MCF 10A (cell line): ENCODE data around the gene KISS1. TPM values are rescaled to one million over a fixed set of nuclear protein-coding genes. Genes with fewer than 3 reads are reported as not detected.

ENCODE experiments used
- BruUV-seq: library from RNA; stranded (reverse); fragments of 400-500 nt; replicated peaks from 2 replicates; lab custom pipeline; 2021; lab: Mats Ljungman, UMichigan
- CTCF ChIA-PET: fragments of 300-600 bp; sonication (Branson Sonifier 250); formaldehyde crosslinking; extraction: SDS; loops from one replicate; lab custom pipeline; 2021; ENCODE audit warnings: antibody characterized with exemption, inconsistent platforms; lab: Yijun Ruan, JAX
- POLR2A ChIA-PET: fragments of 300-600, 350-650 bp; sonication (Branson Sonifier 250); formaldehyde crosslinking; extraction: SDS; loops from one replicate; lab custom pipeline; 2020; ENCODE audit warnings: antibody characterized with exemption, inconsistent platforms; lab: Yijun Ruan, JAX
- DNase-seq: peaks from one replicate; pipeline ENCODE4 v3.0.0-alpha.2; 2018; ENCODE audit not compliant: unreplicated experiment
- H3K27ac Mint-ChIP-seq: one replicate; pipeline ENCODE4 v1.8.0; 2022; ENCODE audit warnings: mild to moderate bottlenecking, low read depth, mixed read lengths; ENCODE audit not compliant: unreplicated experiment
- H3K27me3 Mint-ChIP-seq: one replicate; pipeline ENCODE4 v1.8.0; 2022; ENCODE audit warnings: mixed read lengths; ENCODE audit not compliant: insufficient read depth, unreplicated experiment
- H3K36me3 Mint-ChIP-seq: one replicate; pipeline ENCODE4 v1.8.0; 2022; ENCODE audit warnings: mild to moderate bottlenecking, moderate library complexity, mixed read lengths; ENCODE audit not compliant: insufficient read depth, unreplicated experiment
- H3K4me1 Mint-ChIP-seq: one replicate; pipeline ENCODE4 v1.8.0; 2022; ENCODE audit warnings: mixed read lengths; ENCODE audit not compliant: insufficient read depth, unreplicated experiment
- H3K4me3 Mint-ChIP-seq: one replicate; pipeline ENCODE4 v1.8.0; 2022; ENCODE audit warnings: mild to moderate bottlenecking, moderate library complexity, mixed read lengths; ENCODE audit not compliant: unreplicated experiment
- H3K9me3 Mint-ChIP-seq: one replicate; pipeline ENCODE4 v1.8.0; 2022; ENCODE audit warnings: mixed read lengths; ENCODE audit not compliant: unreplicated experiment
- CTCF ChIP-seq: fragments of 200-600 bp; IDR thresholded peaks from one replicate; pipeline ENCODE4 v1.8.0; 2022; ENCODE audit warnings: antibody characterized with exemption, mild to moderate bottlenecking; ENCODE audit not compliant: unreplicated experiment
- intact Hi-C: fragments of 100-400 bp; cut with micrococcal nuclease; formaldehyde crosslinking; loops from 2 replicates; pipeline ENCODE4 v1.14.1; 2022
- total RNA-seq: library from RNA; stranded (reverse); gene quantifications from 2 replicates; pipeline ENCODE4 v1.2.3, GENCODE V29; 2022

The KISS1 gene
- total RNA-seq, 1 experiment from 2014 or later = not detected

DNA sequence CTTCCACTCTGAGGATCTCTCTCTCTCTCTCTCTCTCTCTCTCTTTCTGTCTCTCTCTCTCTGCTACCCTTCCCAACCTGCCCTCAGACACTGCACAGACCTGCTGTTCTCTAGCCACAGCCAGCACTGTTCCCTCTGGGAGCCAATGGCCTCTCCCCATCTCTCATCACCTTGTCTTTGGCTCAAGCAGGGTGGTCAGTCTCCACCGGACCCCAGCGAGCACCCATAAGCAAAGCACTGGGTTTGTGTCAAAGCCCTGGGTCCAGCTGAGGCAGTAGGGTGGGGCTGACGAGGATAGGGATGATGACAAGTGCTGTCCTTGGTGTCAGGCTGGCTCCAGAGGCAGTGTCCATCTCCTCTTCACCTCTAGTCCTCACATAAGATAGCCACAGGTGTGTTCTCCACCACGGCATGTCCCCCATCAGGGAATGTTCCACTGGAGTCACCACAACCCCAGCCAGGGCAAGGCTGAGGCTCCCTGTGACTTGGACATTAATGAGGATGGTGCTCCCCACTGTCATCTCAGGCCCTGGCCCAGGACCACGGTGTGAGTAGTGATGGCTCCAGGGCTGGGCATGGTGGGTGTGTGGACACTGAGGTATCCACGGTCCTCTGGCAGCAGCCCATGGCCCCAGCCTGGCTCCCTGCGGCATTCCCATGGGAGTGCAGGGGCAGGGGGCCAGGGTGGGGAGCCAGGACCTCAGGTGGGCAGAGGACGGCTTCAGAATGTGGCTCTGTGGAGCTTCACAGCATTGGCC lies 25.9 kb upstream of the KISS1 start:
- Mint-ChIP-seq H3K27me3 (no peaks in the 10 kb centered on the region), H3K4me3 (no peak overlapping the region), H3K9me3 (no peaks in the 10 kb centered on the region), H3K27ac (no peak overlapping the region), H3K36me3 (peaks cover 33% of the 10 kb centered on the region), H3K4me1 (peaks cover 12% of the 10 kb centered on the region)
- no TSS peak for BruUV-seq
- intact Hi-C loops = no loop called here
- ChIA-PET CTCF (interaction anchor here (0.7 to 2.0 kb wide), 6 partner anchors 8 to 209 kb away, joined by 3 to 8 read pairs (median 4); partner anchors contain the start of gene GOLT1A), POLR2A (no interaction called here)
- no peak for DNase-seq
- no peak for TF ChIP-seq CTCF

GRCh38 chr1:204221271-204221670 lies 25.0 kb upstream of the KISS1 start:
- intact Hi-C loops = no loop called here
- TSS peak; percentile 35 for BruUV-seq
- H3K27ac Mint-ChIP-seq = no peak overlapping the region
- no peak for TF ChIP-seq CTCF
- no peaks in the 10 kb centered on the region for H3K9me3 Mint-ChIP-seq
- peaks cover 2% of the 10 kb centered on the region for H3K4me1 Mint-ChIP-seq
- peaks cover 26% of the 10 kb centered on the region for H3K36me3 Mint-ChIP-seq
- no peak for DNase-seq
- H3K27me3 Mint-ChIP-seq = no peaks in the 10 kb centered on the region
- ChIA-PET POLR2A (interaction anchor here (1.6 kb wide), 1 partner anchor 11 kb away, joined by 5 read pairs; no protein-coding TSS in a partner anchor), CTCF (no interaction called here)
- no peak overlapping the region for H3K4me3 Mint-ChIP-seq

- TF ChIP-seq CTCF = no peak
- ChIA-PET POLR2A (interaction anchor here (0.8 to 1.6 kb wide), 4 partner anchors 10 to 21 kb away, joined by 3 to 5 read pairs (median 3); no protein-coding TSS in a partner anchor), CTCF (interaction anchor here (0.6 to 6.8 kb wide), 7 partner anchors 9 to 544 kb away, joined by 3 to 110 read pairs (median 4); no protein-coding TSS in a partner anchor)
- no peaks in the 10 kb centered on the region for H3K27me3 Mint-ChIP-seq
- DNase-seq = no peak
- intact Hi-C loops = no loop called here
- no TSS peak for BruUV-seq
- peaks cover 24% of the 10 kb centered on the region for H3K36me3 Mint-ChIP-seq
- no peak overlapping the region for H3K4me3 Mint-ChIP-seq
- H3K4me1 Mint-ChIP-seq = no peaks in the 10 kb centered on the region
- H3K27ac Mint-ChIP-seq = no peak overlapping the region
- H3K9me3 Mint-ChIP-seq = no peaks in the 10 kb centered on the region
Measured at GRCh38 chr1:204219971-204220616, 23.8 kb upstream of the KISS1 start.

GRCh38 chr1:204218552-204218951 lies 22.3 kb upstream of the KISS1 start:
- DNase-seq = no peak
- Mint-ChIP-seq H3K9me3 (no peaks in the 10 kb centered on the region), H3K4me1 (peaks cover 6% of the 10 kb centered on the region), H3K27me3 (no peaks in the 10 kb centered on the region), H3K27ac (no peak overlapping the region), H3K4me3 (no peak overlapping the region), H3K36me3 (peaks cover 24% of the 10 kb centered on the region)
- POLR2A ChIA-PET = interaction anchor here (1.2 kb wide), 2 partner anchors 12 to 153 kb away, joined by 3 read pairs; no protein-coding TSS in a partner anchor
- CTCF ChIA-PET = interaction anchor here (0.7 to 6.8 kb wide), 4 partner anchors 10 to 144 kb away, joined by 3 to 110 read pairs (median 34); no protein-coding TSS in a partner anchor
- no peak for TF ChIP-seq CTCF
- no TSS peak for BruUV-seq
- intact Hi-C loops = no loop called here
